ENCODE data around the gene TES. TPM values are rescaled to one million over a fixed set of nuclear protein-coding genes. Genes with fewer than 3 reads are reported as not detected.

Gene TES
- total RNA-seq, 2 donors from 2014 or later, result 107 to 108 TPM

- no peak overlapping the region for H3K27ac Mint-ChIP-seq
- H3K27me3 Mint-ChIP-seq, result peaks cover 7% of the 10 kb centered on the region
- H3K4me1 Mint-ChIP-seq, result peaks cover 2% of the 10 kb centered on the region
- H3K4me3 Mint-ChIP-seq, result no peak overlapping the region
- DNase-seq, result no peak
- no peaks in the 10 kb centered on the region for H3K9me3 ChIP-seq (ENCODE audit: control insufficient read depth, low read length, poor library complexity, severe bottlenecking)
- ATAC-seq, result no peak
- no peaks in the 10 kb centered on the region for H3K36me3 Mint-ChIP-seq (ENCODE audit: low read depth)
These were observed 13.0 kb upstream of the TES start for GRCh38 chr7:116197360-116197759.

GRCh38 chr7:116198748-116199410, 11.5 kb upstream of the TES start:
- no peak overlapping the region for H3K4me3 Mint-ChIP-seq
- ATAC-seq, result no peak
- H3K27ac Mint-ChIP-seq, result no peak overlapping the region
- H3K27me3 Mint-ChIP-seq, result peaks cover 7% of the 10 kb centered on the region
- H3K9me3 ChIP-seq (ENCODE audit: control insufficient read depth, low read length, poor library complexity, severe bottlenecking), result no peaks in the 10 kb centered on the region
- H3K36me3 Mint-ChIP-seq (ENCODE audit: low read depth), result no peaks in the 10 kb centered on the region
- no peak for DNase-seq
- peaks cover 7% of the 10 kb centered on the region for H3K4me1 Mint-ChIP-seq

GRCh38 chr7:116200963-116201362, 9.4 kb upstream of the TES start:
- H3K27ac Mint-ChIP-seq, result no peak overlapping the region
- H3K27me3 Mint-ChIP-seq, result no peaks in the 10 kb centered on the region
- DNase-seq, result no peak
- H3K4me1 Mint-ChIP-seq, result peaks cover 7% of the 10 kb centered on the region
- H3K4me3 Mint-ChIP-seq, result no peak overlapping the region
- H3K36me3 Mint-ChIP-seq (ENCODE audit: low read depth), result no peaks in the 10 kb centered on the region
- ATAC-seq, result no peak
- no peaks in the 10 kb centered on the region for H3K9me3 ChIP-seq (ENCODE audit: control insufficient read depth, low read length, poor library complexity, severe bottlenecking)

- DNase-seq (no peak), ATAC-seq (no peak)
- H3K4me3 Mint-ChIP-seq, result no peak overlapping the region
- H3K27ac Mint-ChIP-seq, result no peak overlapping the region
- H3K9me3 ChIP-seq (ENCODE audit: control insufficient read depth, low read length, poor library complexity, severe bottlenecking), result no peaks in the 10 kb centered on the region
- H3K36me3 Mint-ChIP-seq (ENCODE audit: low read depth), result no peaks in the 10 kb centered on the region
- peaks cover 13% of the 10 kb centered on the region for H3K4me1 Mint-ChIP-seq
- no peaks in the 10 kb centered on the region for H3K27me3 Mint-ChIP-seq
These were observed 4.2 kb upstream of the TES start for GRCh38 chr7:116206141-116206540.

GRCh38 chr7:116208919-116209318, 1.4 kb upstream of the TES start:
- Mint-ChIP-seq H3K27ac (no peak overlapping the region), H3K4me3 (no peak overlapping the region), H3K36me3 (ENCODE audit: low read depth) (no peaks in the 10 kb centered on the region), H3K4me1 (peaks cover 28% of the 10 kb centered on the region), H3K27me3 (no peaks in the 10 kb centered on the region)
- DNase-seq, result no peak
- ATAC-seq, result no peak
- no peaks in the 10 kb centered on the region for H3K9me3 ChIP-seq (ENCODE audit: control insufficient read depth, low read length, poor library complexity, severe bottlenecking)

- H3K9me3 ChIP-seq (ENCODE audit: control insufficient read depth, low read length, poor library complexity, severe bottlenecking), result no peaks in the 10 kb centered on the region
- no peaks in the 10 kb centered on the region for H3K36me3 Mint-ChIP-seq (ENCODE audit: low read depth)
- peaks cover 31% of the 10 kb centered on the region for H3K4me1 Mint-ChIP-seq
- DNase-seq (no peak), ATAC-seq (no peak)
- H3K27ac Mint-ChIP-seq, result peak overlapping the region; percentile 98
- no peaks in the 10 kb centered on the region for H3K27me3 Mint-ChIP-seq
- peak overlapping the region; percentile 93 for H3K4me3 Mint-ChIP-seq
These were observed 723 bp upstream of the TES start for GRCh38 chr7:116209561-116210070.

GRCh38 chr7:116211006-116211912, 920 bp downstream of the TES start:
- peak; percentile 52 to 71 (median 57) for DNase-seq
- Mint-ChIP-seq H3K4me1 (peaks cover 43% of the 10 kb centered on the region), H3K27ac (peak overlapping the region; percentile 98), H3K4me3 (peak overlapping the region; percentile 93), H3K36me3 (ENCODE audit: low read depth) (no peaks in the 10 kb centered on the region), H3K27me3 (no peaks in the 10 kb centered on the region)
- ATAC-seq, result peak; percentile 85
- H3K9me3 ChIP-seq (ENCODE audit: control insufficient read depth, low read length, poor library complexity, severe bottlenecking), result no peaks in the 10 kb centered on the region

- H3K4me1 Mint-ChIP-seq, result peaks cover 46% of the 10 kb centered on the region
- no peak for DNase-seq
- H3K9me3 ChIP-seq (ENCODE audit: control insufficient read depth, low read length, poor library complexity, severe bottlenecking), result no peaks in the 10 kb centered on the region
- H3K4me3 Mint-ChIP-seq, result peak overlapping the region; percentile 93
- H3K36me3 Mint-ChIP-seq (ENCODE audit: low read depth), result no peaks in the 10 kb centered on the region
- H3K27me3 Mint-ChIP-seq, result no peaks in the 10 kb centered on the region
- ATAC-seq, result no peak
- peak overlapping the region; percentile 98 for H3K27ac Mint-ChIP-seq
These were observed 1.7 kb downstream of the TES start for GRCh38 chr7:116211913-116212596.

GRCh38 chr7:116212869-116213268, 2.5 kb downstream of the TES start:
- Mint-ChIP-seq H3K36me3 (ENCODE audit: low read depth) (no peaks in the 10 kb centered on the region), H3K4me1 (peaks cover 49% of the 10 kb centered on the region), H3K4me3 (peak overlapping the region; percentile 93), H3K27me3 (no peaks in the 10 kb centered on the region), H3K27ac (peak overlapping the region; percentile 98)
- H3K9me3 ChIP-seq (ENCODE audit: control insufficient read depth, low read length, poor library complexity, severe bottlenecking), result no peaks in the 10 kb centered on the region
- DNase-seq (no peak), ATAC-seq (no peak)

GRCh38 chr7:116213361-116214130, 3.2 kb downstream of the TES start:
- peak overlapping the region; percentile 98 for H3K27ac Mint-ChIP-seq
- no peak for DNase-seq
- no peaks in the 10 kb centered on the region for H3K36me3 Mint-ChIP-seq (ENCODE audit: low read depth)
- peaks cover 56% of the 10 kb centered on the region for H3K4me1 Mint-ChIP-seq
- H3K9me3 ChIP-seq (ENCODE audit: control insufficient read depth, low read length, poor library complexity, severe bottlenecking), result no peaks in the 10 kb centered on the region
- no peak for ATAC-seq
- H3K4me3 Mint-ChIP-seq, result peak overlapping the region; percentile 93
- no peaks in the 10 kb centered on the region for H3K27me3 Mint-ChIP-seq

GRCh38 chr7:116214921-116215320, 4.6 kb downstream of the TES start:
- Mint-ChIP-seq H3K27ac (peak overlapping the region; percentile 98), H3K4me1 (peaks cover 62% of the 10 kb centered on the region), H3K4me3 (peak overlapping the region; percentile 71), H3K36me3 (ENCODE audit: low read depth) (no peaks in the 10 kb centered on the region), H3K27me3 (no peaks in the 10 kb centered on the region)
- ATAC-seq (no peak), DNase-seq (no peak)
- no peaks in the 10 kb centered on the region for H3K9me3 ChIP-seq (ENCODE audit: control insufficient read depth, low read length, poor library complexity, severe bottlenecking)

- Mint-ChIP-seq H3K36me3 (ENCODE audit: low read depth) (no peaks in the 10 kb centered on the region), H3K4me1 (peaks cover 66% of the 10 kb centered on the region), H3K27me3 (no peaks in the 10 kb centered on the region), H3K27ac (peak overlapping the region; percentile 98), H3K4me3 (peak overlapping the region; percentile 16)
- no peak for DNase-seq
- no peak for ATAC-seq
- no peaks in the 10 kb centered on the region for H3K9me3 ChIP-seq (ENCODE audit: control insufficient read depth, low read length, poor library complexity, severe bottlenecking)
These were observed 5.2 kb downstream of the TES start for GRCh38 chr7:116215551-116215950.
